ENCODE results near the gene ZSCAN2.

GRCh38 chr15:84599906-84600305, 903 bp upstream of the ZSCAN2 start:
- TF ChIP-seq POLR2AphosphoS5 (IDR thresholded peaks at IDR 0.05; ENCODE audit: low read depth, low read length) (no peak), REST (IDR thresholded peaks at IDR 0.05; ENCODE audit: insufficient read depth in 1 of 2, low read depth in 2 of 2, low read length in 2 of 2) (no peak), SIN3A (IDR thresholded peaks at IDR 0.05; ENCODE audit: borderline replicate concordance, insufficient read depth, low read length) (no peak)

Measured in PFSK-1 (cell line).